Measurements from ENCODE around the gene WWP2.

- TF ChIP-seq POLR2A (IDR thresholded peaks at IDR 0.05) = no peak
- no peak for TF ChIP-seq CTCF (IDR thresholded peaks at IDR 0.05)
Measured at GRCh38 chr16:69812688-69813014, 50.5 kb downstream of the WWP2 start.

All from upper lobe of left lung (tissue), 4 donors.